HepG2 (cell line): ENCODE results near the gene SEC24A. TPM values are rescaled to one million over a fixed set of nuclear protein-coding genes. Genes with fewer than 3 reads are reported as not detected.

Experiments used
- AGO2 ChIP-seq: fragments of 200-400 bp; formaldehyde crosslinking; optimal IDR thresholded peaks from 2 replicates; pipeline ENCODE3; 2017; ENCODE audit warnings: mild to moderate bottlenecking, low read depth, low read length, moderate library complexity
- HOXA9 ChIP-seq: sonication (generic); formaldehyde crosslinking; IDR thresholded peaks from 2 replicates; pipeline ENCODE4 v1.8.1; 2022; ENCODE audit warnings: missing genetic modification reagents, mild to moderate bottlenecking, moderate library complexity, borderline replicate concordance
- MAFK ChIP-seq, 2 experiments: IDR thresholded peaks in 1 of 2; conservative IDR thresholded peaks in 1 of 2; 2 replicates each; pipeline ENCODE4 v1.6.1; 2011; ENCODE audit warnings: improper control_type of control experiment in 2 of 2, low read length in 2 of 2
- MED8 ChIP-seq: sonication (generic); formaldehyde crosslinking; IDR thresholded peaks from 2 replicates; pipeline ENCODE4 v1.8.1; 2023; ENCODE audit warnings: mild to moderate bottlenecking, missing genetic modification reagents; ENCODE audit not compliant: insufficient replicate concordance
- MTF1 ChIP-seq: sonication (generic); formaldehyde crosslinking; IDR thresholded peaks from 2 replicates; pipeline ENCODE4 v1.5.0; 2020; ENCODE audit warnings: missing genetic modification reagents
- MYC ChIP-seq: sonication (generic); formaldehyde crosslinking; IDR thresholded peaks from 2 replicates; pipeline ENCODE4 v1.9.0; 2021; ENCODE audit warnings: missing genetic modification reagents, borderline replicate concordance
- NPAS2 ChIP-seq: sonication (generic); formaldehyde crosslinking; IDR thresholded peaks from 2 replicates; pipeline ENCODE4 v1.8.0; 2022; ENCODE audit warnings: mild to moderate bottlenecking, missing genetic modification reagents, borderline replicate concordance
- SIN3B ChIP-seq: fragments of 150-350 bp; IDR thresholded peaks from 2 replicates; pipeline ENCODE4 v1.6.1; 2014; ENCODE audit warnings: low read length
- SIX4 ChIP-seq: sonication (generic); formaldehyde crosslinking; IDR thresholded peaks from 2 replicates; pipeline ENCODE4 v1.4.0; 2020; ENCODE audit warnings: missing genetic modification reagents
- SMC3 ChIP-seq: IDR thresholded peaks from 2 replicates; pipeline ENCODE4 v1.6.1; 2011; ENCODE audit warnings: low read length, improper control_type of control experiment
- SPEN ChIP-seq: sonication (generic); formaldehyde crosslinking; IDR thresholded peaks from 2 replicates; pipeline ENCODE4 v1.5.1; 2020; ENCODE audit warnings: low read depth, mild to moderate bottlenecking, missing genetic modification reagents
- ZFP90 ChIP-seq: sonication (generic); formaldehyde crosslinking; IDR thresholded peaks from 2 replicates; pipeline ENCODE4 v1.8.0; 2022; ENCODE audit warnings: missing genetic modification reagents, mild to moderate bottlenecking, inconsistent platforms, borderline replicate concordance
- ZNF7 ChIP-seq: IDR thresholded peaks from 2 replicates; pipeline ENCODE4 v1.6.1; 2016; ENCODE audit warnings: missing biosample characterization, missing genetic modification reagents
- ZNF720 ChIP-seq: sonication (generic); formaldehyde crosslinking; IDR thresholded peaks from 2 replicates; pipeline ENCODE4 v1.4.0; 2020; ENCODE audit warnings: missing genetic modification reagents
- ZSCAN5A ChIP-seq: sonication (generic); formaldehyde crosslinking; IDR thresholded peaks from 2 replicates; pipeline ENCODE4 v1.8.0; 2022; ENCODE audit warnings: mild to moderate bottlenecking, missing genetic modification reagents, borderline replicate concordance
- polyA plus RNA-seq, 8 experiments: library from polyadenylated mRNA; depleted of rRNA in 3 of 8; stranded (reverse) in 7 of 8; unstranded in 1 of 8; fragments of >200 nt; fragmentation: Illumina TruSeq in 4 of 8; extraction: Trizol in 4 of 8; gene quantifications; 2 replicates each; pipeline versions ENCODE4 v1.2.1 to v1.2.3, GENCODE V29; 2011 to 2016; ENCODE audit warnings: low read depth in 4 of 8, missing spikeins in 1 of 8, mixed read lengths in 1 of 8; ENCODE audit not compliant: insufficient read depth in 1 of 8
- total RNA-seq, 5 experiments: library from RNA; depleted of rRNA; stranded (reverse); fragments of >200 nt; fragmentation: Illumina TruSeq; extraction: Trizol; gene quantifications; 2 replicates each; pipeline ENCODE4 v1.2.3, GENCODE V29; 2016; ENCODE audit warnings: low read depth in 1 of 5
- TF ChIP-seq, protein P1 (sequence below), 2 experiments: IDR thresholded peaks; 2 replicates each; pipeline ENCODE4 v1.6.1; 2011 to 2012; ENCODE audit warnings: low read length in 2 of 2, borderline replicate concordance in 1 of 2, low read depth in 1 of 2, mild to moderate bottlenecking in 1 of 2, moderate library complexity in 1 of 2
- TF ChIP-seq, protein P2 (sequence below): sonication (generic); formaldehyde crosslinking; IDR thresholded peaks from 2 replicates; pipeline ENCODE4 v1.4.0; 2020; ENCODE audit warnings: missing genetic modification reagents
- TF ChIP-seq, protein P3 (sequence below): sonication (generic); formaldehyde crosslinking; IDR thresholded peaks from 2 replicates; pipeline ENCODE4; 2020; ENCODE audit warnings: missing genetic modification reagents, mild to moderate bottlenecking, borderline replicate concordance

SEC24A gene
- total and polyA plus RNA-seq, 2 of the 13 experiments (the other 11 are each of a cell fraction or from before 2014, with no cell fraction given): 30.5 to 56.8 TPM

DNA sequence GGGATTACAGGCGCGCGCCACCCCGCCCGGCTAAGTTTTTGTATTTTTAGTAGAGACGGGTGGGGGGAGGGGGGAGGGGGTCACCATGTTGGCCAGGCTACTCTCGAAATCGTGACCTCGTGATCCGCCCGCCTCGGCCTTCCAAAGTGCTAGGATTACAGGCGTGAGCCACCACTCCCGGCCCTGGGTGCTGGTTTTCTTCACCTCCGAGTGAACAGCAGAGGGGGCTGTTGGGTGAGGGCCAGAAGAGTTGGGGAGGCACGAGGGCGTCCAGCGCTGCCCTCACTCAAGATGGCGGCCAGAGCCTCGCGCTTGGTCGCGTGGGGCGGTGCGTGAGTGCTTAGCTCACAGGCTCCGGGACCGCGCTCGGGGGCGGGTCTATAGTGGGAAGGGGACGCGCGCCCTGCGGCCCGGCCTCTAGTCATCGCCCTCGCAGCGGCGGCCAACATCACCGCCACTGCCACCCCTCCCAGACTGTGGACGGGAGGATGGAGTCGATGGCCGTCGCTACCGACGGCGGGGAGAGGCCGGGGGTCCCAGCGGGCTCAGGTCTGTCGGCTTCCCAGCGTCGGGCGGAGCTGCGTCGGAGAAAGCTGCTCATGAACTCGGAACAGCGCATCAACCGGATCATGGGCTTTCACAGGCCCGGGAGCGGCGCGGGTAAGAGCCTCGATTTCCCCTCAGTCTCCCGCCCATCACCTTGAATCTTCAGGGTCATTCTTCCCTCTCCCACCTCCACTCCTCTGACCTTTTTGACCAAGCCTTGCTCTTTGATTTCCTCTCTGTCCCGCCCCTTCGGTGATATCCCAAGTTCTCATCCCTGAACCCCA, 89.8 kb downstream of the SEC24A start, which contains the start of gene CAMLG (continued):
- TF ChIP-seq, protein P1, sequence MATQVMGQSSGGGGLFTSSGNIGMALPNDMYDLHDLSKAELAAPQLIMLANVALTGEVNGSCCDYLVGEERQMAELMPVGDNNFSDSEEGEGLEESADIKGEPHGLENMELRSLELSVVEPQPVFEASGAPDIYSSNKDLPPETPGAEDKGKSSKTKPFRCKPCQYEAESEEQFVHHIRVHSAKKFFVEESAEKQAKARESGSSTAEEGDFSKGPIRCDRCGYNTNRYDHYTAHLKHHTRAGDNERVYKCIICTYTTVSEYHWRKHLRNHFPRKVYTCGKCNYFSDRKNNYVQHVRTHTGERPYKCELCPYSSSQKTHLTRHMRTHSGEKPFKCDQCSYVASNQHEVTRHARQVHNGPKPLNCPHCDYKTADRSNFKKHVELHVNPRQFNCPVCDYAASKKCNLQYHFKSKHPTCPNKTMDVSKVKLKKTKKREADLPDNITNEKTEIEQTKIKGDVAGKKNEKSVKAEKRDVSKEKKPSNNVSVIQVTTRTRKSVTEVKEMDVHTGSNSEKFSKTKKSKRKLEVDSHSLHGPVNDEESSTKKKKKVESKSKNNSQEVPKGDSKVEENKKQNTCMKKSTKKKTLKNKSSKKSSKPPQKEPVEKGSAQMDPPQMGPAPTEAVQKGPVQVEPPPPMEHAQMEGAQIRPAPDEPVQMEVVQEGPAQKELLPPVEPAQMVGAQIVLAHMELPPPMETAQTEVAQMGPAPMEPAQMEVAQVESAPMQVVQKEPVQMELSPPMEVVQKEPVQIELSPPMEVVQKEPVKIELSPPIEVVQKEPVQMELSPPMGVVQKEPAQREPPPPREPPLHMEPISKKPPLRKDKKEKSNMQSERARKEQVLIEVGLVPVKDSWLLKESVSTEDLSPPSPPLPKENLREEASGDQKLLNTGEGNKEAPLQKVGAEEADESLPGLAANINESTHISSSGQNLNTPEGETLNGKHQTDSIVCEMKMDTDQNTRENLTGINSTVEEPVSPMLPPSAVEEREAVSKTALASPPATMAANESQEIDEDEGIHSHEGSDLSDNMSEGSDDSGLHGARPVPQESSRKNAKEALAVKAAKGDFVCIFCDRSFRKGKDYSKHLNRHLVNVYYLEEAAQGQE (IDR thresholded peaks at IDR 0.05; ENCODE audit: borderline replicate concordance in 1 of 2, low read depth in 1 of 2, low read length in 2 of 2): no peak
- TF ChIP-seq SMC3 (peak; percentile 32; the same call in 1 of the 2 replicates), AGO2 (peak; percentile 69), MTF1 (CRISPR knock-in tag) (no peak), ZSCAN5A (CRISPR knock-in tag) (peak; percentile 87; the same call in 1 of the 2 replicates), MYC (CRISPR knock-in tag) (peak; percentile 98), MAFK (conservative IDR thresholded peaks at IDR 0.05 in 1 of 2, IDR thresholded peaks at IDR 0.05 in 1 of 2; ENCODE audit: low read length in 2 of 2) (no peak), HOXA9 (no peak), SIN3B (no peak), SPEN (CRISPR knock-in tag) (peak; percentile 95), SIX4 (CRISPR knock-in tag) (peak; percentile 77), ZNF7 (no peak), NPAS2 (no peak), ZFP90 (peak; percentile 85; the same call in 1 of the 2 replicates), MED8 (CRISPR knock-in tag) (peak; percentile 88), ZNF720 (CRISPR knock-in tag) (0 out of 2 replicates have a peak, but pooled peaks have one; percentile 76)
- TF ChIP-seq, protein P2, sequence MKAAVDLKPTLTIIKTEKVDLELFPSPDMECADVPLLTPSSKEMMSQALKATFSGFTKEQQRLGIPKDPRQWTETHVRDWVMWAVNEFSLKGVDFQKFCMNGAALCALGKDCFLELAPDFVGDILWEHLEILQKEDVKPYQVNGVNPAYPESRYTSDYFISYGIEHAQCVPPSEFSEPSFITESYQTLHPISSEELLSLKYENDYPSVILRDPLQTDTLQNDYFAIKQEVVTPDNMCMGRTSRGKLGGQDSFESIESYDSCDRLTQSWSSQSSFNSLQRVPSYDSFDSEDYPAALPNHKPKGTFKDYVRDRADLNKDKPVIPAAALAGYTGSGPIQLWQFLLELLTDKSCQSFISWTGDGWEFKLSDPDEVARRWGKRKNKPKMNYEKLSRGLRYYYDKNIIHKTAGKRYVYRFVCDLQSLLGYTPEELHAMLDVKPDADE (CRISPR knock-in tag): no peak
- TF ChIP-seq, protein P3, sequence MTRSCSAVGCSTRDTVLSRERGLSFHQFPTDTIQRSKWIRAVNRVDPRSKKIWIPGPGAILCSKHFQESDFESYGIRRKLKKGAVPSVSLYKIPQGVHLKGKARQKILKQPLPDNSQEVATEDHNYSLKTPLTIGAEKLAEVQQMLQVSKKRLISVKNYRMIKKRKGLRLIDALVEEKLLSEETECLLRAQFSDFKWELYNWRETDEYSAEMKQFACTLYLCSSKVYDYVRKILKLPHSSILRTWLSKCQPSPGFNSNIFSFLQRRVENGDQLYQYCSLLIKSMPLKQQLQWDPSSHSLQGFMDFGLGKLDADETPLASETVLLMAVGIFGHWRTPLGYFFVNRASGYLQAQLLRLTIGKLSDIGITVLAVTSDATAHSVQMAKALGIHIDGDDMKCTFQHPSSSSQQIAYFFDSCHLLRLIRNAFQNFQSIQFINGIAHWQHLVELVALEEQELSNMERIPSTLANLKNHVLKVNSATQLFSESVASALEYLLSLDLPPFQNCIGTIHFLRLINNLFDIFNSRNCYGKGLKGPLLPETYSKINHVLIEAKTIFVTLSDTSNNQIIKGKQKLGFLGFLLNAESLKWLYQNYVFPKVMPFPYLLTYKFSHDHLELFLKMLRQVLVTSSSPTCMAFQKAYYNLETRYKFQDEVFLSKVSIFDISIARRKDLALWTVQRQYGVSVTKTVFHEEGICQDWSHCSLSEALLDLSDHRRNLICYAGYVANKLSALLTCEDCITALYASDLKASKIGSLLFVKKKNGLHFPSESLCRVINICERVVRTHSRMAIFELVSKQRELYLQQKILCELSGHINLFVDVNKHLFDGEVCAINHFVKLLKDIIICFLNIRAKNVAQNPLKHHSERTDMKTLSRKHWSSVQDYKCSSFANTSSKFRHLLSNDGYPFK: peak; percentile 90; the same call in 1 of the 2 replicates
